ENCODE results near the gene CENATAC.

CENATAC gene

GRCh38 chr11:119044708-119045107 is 46.8 kb downstream of the CENATAC start:
- no peak overlapping the region for H3K4me3 ChIP-seq (ENCODE audit: low read depth, low read length)
- peak; percentile 36 for TF ChIP-seq CTCF (IDR thresholded peaks at IDR 0.05; ENCODE audit: low read depth, low read length, missing control alignments)
- DNase-seq (ENCODE audit: low read depth), result no peak

DNA sequence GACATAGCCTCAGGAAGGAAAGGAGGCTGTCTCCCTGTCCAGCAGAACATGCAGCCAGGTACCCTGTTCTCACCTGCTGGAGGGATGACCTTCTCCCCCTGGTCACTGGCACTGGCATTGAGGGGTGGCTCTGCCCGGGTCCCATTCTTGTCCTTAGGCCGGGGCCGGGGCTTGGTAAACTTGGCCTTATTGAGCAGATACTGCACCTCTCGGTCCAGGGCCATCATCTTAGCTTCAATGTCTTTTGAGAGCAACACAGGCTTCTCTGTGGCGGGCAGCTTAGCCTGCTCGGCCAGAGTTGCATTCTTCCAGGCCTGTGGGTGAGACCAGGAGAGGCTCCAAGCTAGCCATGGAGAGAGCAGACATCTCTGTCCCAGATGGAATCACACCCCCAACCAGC is 48.6 kb downstream of the CENATAC start:
- no peak for TF ChIP-seq CTCF (IDR thresholded peaks at IDR 0.05; ENCODE audit: low read depth, low read length, missing control alignments)
- no peak for DNase-seq (ENCODE audit: low read depth)
- H3K4me3 ChIP-seq (ENCODE audit: low read depth, low read length), result no peak overlapping the region

GRCh38 chr11:119047205-119047604 is 49.3 kb downstream of the CENATAC start:
- DNase-seq (ENCODE audit: low read depth), result no peak
- no peak overlapping the region for H3K4me3 ChIP-seq (ENCODE audit: low read depth, low read length)
- TF ChIP-seq CTCF (IDR thresholded peaks at IDR 0.05; ENCODE audit: low read depth, low read length, missing control alignments), result no peak

GRCh38 chr11:119048644-119049043 is 50.7 kb downstream of the CENATAC start:
- no peak overlapping the region for H3K4me3 ChIP-seq (ENCODE audit: low read depth, low read length)
- DNase-seq (ENCODE audit: low read depth), result no peak
- no peak for TF ChIP-seq CTCF (IDR thresholded peaks at IDR 0.05; ENCODE audit: low read depth, low read length, missing control alignments)

DNA sequence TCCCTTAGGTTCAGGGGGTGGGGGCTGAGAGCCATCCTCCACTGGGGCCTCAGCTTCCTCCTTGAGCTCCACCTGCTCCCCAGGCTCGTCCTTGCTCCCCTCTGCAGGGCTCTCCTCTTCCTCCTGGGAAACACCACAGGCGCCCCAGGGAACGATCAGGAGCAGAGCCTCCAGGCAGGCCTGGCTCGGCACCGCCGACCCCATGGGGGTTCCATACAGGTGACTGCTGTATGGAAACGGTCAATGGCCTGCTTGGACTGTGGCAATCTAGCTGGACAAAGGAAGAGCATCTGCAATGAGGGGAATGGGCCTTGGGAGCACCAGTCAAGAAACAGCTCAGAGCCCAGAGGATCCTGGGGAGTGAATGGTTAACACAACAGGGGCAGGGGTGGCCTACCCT is 51.1 kb downstream of the CENATAC start:
- H3K4me3 ChIP-seq (ENCODE audit: low read depth, low read length), result no peak overlapping the region
- TF ChIP-seq CTCF (IDR thresholded peaks at IDR 0.05; ENCODE audit: low read depth, low read length, missing control alignments), result no peak
- no peak for DNase-seq (ENCODE audit: low read depth)

DNA sequence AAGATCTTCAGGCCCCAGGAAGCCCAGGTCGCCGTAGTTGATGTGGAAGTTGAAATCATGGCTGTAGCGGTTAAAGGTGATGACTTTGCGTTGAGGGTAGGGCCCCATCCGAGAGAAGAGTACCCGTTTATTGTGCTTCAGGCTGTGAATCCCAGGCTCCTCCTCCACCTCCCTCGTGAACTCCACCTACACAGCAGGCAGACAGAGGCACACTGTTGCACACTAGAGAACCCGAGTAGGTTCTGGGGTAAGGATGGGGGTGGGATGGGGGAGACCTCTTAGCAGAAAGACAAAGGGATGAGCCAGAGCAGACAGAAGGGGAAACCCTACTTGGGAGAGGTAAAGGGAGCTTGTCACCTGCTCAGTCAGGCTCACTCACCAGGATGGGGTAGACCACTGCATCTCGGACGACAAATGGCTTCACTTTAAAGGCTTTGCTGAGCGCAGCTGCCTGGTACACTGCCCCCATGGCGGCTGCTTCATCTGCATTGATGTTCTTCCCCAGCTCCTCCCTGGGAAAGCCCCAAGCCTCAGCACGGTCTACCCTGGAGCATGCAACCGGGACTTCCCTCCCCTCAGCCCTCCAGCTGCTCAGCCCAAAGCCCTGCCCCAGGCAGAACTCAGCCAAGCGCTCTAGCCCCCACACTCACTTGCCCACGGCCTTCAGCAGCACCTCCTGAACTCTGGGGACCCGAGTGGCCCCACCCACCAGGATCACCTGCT is 53.7 kb downstream of the CENATAC start:
- DNase-seq (ENCODE audit: low read depth), result no peak
- H3K4me3 ChIP-seq (ENCODE audit: low read depth, low read length), result peak overlapping the region; percentile 5

More for the DNA sequence above, 53.7 kb downstream of the CENATAC start:
- TF ChIP-seq CTCF (IDR thresholded peaks at IDR 0.05; ENCODE audit: low read depth, low read length, missing control alignments), result no peak
